GM20000 (cell line): ENCODE measurements around the gene PKDREJ.

Source experiments
- DNase-seq: peaks from one replicate; pipeline ENCODE4 v3.0.0; 2012; ENCODE audit warnings: low spot score
- CTCF ChIP-seq: IDR thresholded peaks from 2 replicates; pipeline ENCODE4 v1.5.1; 2012; ENCODE audit warnings: mild to moderate bottlenecking, control low read depth; ENCODE audit errors: extremely low read depth, missing control alignments

The PKDREJ gene

GRCh38 chr22:46299101-46299500, 36.0 kb upstream of the PKDREJ start:
- no peak for TF ChIP-seq CTCF

GRCh38 chr22:46297151-46297812, 34.1 kb upstream of the PKDREJ start:
- peak; percentile 20 for DNase-seq
- no peak for TF ChIP-seq CTCF

More at GRCh38 chr22:46299101-46299500, 36.0 kb upstream of the PKDREJ start:
- no peak for DNase-seq

- DNase-seq: peak; percentile 99
- TF ChIP-seq CTCF: no peak
Measured at GRCh38 chr22:46296257-46297150, 33.4 kb upstream of the PKDREJ start, which contains the start of gene GTSE1. TSS of gene GTSE1 (plus strand) at chr22:46296870. CDS start at chr22:46297401, 531 bp downstream.

GRCh38 chr22:46295277-46295971, 32.3 kb upstream of the PKDREJ start:
- DNase-seq: peak; percentile 31

GRCh38 chr22:46294784-46295183, 31.6 kb upstream of the PKDREJ start:
- no peak for DNase-seq

More at GRCh38 chr22:46295277-46295971, 32.3 kb upstream of the PKDREJ start:
- TF ChIP-seq CTCF: no peak

GRCh38 chr22:46293577-46294260, 30.6 kb upstream of the PKDREJ start:
- no peak for DNase-seq
- TF ChIP-seq CTCF: no peak

More at GRCh38 chr22:46294784-46295183, 31.6 kb upstream of the PKDREJ start:
- no peak for TF ChIP-seq CTCF
